ENCODE results near the gene GRIA4. TPM values are rescaled to one million over a fixed set of nuclear protein-coding genes. Genes with fewer than 3 reads are reported as not detected.
A peak's percentile ranks its signal among the peaks of the same experiment; 100 is the strongest.

GRIA4 gene
- total and polyA plus RNA-seq, 4 donors: 49.0 to 206 (median 104) TPM

GRCh38 chr11:105789579-105790420, 179.9 kb downstream of the GRIA4 start:
- H3K4me1 ChIP-seq (ENCODE audit: control insufficient read depth, insufficient read depth, low read length): no peaks in the 10 kb centered on the region
- peak in 1 of 6 donors; percentile 56 for DNase-seq (ENCODE audit: low read depth in 4 of 6, low spot score in 6 of 6)
- WGBS (ENCODE audit: insufficient coverage): 44% methylated on average over 1 of the region's 1 CpG

GRCh38 chr11:105790840-105791239, 181.0 kb downstream of the GRIA4 start:
- 29% methylated on average over 1 of the region's 3 CpGs for WGBS (ENCODE audit: insufficient coverage)
- no peak for DNase-seq (ENCODE audit: low read depth in 4 of 6, low spot score in 6 of 6)
- Histone ChIP-seq H3K27ac (ENCODE audit: low read depth, low read length) (no peak overlapping the region), H3K27me3 (ENCODE audit: control insufficient read depth, insufficient read depth, low read length) (no peaks in the 10 kb centered on the region), H3K4me1 (ENCODE audit: control insufficient read depth, insufficient read depth, low read length) (no peaks in the 10 kb centered on the region), H3K36me3 (ENCODE audit: control insufficient read depth, insufficient read depth, low read length) (no peaks in the 10 kb centered on the region), H3K4me3 (ENCODE audit: low read depth, low read length) (no peak overlapping the region), H3K9me3 (ENCODE audit: control insufficient read depth, insufficient read depth, low read length) (no peaks in the 10 kb centered on the region)

More at GRCh38 chr11:105789579-105790420, 179.9 kb downstream of the GRIA4 start:
- no peaks in the 10 kb centered on the region for H3K9me3 ChIP-seq (ENCODE audit: control insufficient read depth, insufficient read depth, low read length)
- no peak overlapping the region for H3K4me3 ChIP-seq (ENCODE audit: low read depth, low read length)
- no peaks in the 10 kb centered on the region for H3K36me3 ChIP-seq (ENCODE audit: control insufficient read depth, insufficient read depth, low read length)
- H3K27ac ChIP-seq (ENCODE audit: low read depth, low read length): no peak overlapping the region
- no peaks in the 10 kb centered on the region for H3K27me3 ChIP-seq (ENCODE audit: control insufficient read depth, insufficient read depth, low read length)

DNA sequence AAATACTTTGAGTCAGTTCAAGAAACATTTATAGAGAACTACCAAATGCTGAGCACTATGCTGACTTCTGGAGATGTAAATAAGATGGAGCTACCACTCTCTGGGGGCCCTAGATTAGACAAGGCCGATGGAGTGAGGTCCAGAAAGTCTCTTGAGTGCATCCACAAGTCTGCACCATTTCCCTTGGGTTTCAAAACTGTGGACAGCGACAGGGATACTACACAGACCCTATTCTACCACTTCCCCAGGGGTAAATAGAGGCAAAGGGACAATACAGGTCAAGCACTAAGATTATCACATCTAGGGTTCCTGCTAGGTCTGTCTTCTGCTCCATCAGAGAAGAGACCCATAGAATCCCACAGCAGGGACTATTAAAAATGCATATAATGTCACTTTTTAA, 183.2 kb downstream of the GRIA4 start:
- 100% methylated on average over 1 of the region's 2 CpGs for WGBS (ENCODE audit: insufficient coverage)
- no peak overlapping the region for H3K4me3 ChIP-seq (ENCODE audit: low read depth, low read length)
- no peaks in the 10 kb centered on the region for H3K36me3 ChIP-seq (ENCODE audit: control insufficient read depth, insufficient read depth, low read length)
- DNase-seq (ENCODE audit: low read depth in 4 of 6, low spot score in 6 of 6): no peak
- no peaks in the 10 kb centered on the region for H3K27me3 ChIP-seq (ENCODE audit: control insufficient read depth, insufficient read depth, low read length)
- no peaks in the 10 kb centered on the region for H3K9me3 ChIP-seq (ENCODE audit: control insufficient read depth, insufficient read depth, low read length)
- H3K4me1 ChIP-seq (ENCODE audit: control insufficient read depth, insufficient read depth, low read length): no peaks in the 10 kb centered on the region
- no peak overlapping the region for H3K27ac ChIP-seq (ENCODE audit: low read depth, low read length)

DNA sequence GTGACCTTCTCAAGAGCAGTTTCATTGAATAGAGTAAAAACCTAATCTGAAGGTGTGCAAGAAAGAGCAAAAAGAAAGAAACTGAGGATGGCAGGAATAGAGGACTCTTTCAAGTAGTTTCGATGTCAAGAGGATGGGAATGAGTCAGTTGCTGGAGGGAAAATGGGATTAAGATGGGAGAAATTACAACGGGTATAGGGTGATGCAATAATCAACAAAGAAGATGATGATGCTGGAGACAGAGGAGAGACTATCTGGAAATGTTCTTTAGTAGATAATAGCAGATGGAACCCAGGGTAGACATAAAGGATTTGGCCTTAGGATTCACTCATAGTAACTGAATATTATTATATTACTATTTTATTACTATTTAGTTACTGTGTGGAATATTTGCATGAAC, 189.4 kb downstream of the GRIA4 start:
- H3K27ac ChIP-seq (ENCODE audit: low read depth, low read length): no peak overlapping the region
- H3K27me3 ChIP-seq (ENCODE audit: control insufficient read depth, insufficient read depth, low read length): no peaks in the 10 kb centered on the region
- WGBS (ENCODE audit: insufficient coverage): 92% methylated on average over 2 of the region's 2 CpGs
- H3K4me1 ChIP-seq (ENCODE audit: control insufficient read depth, insufficient read depth, low read length): no peaks in the 10 kb centered on the region
- no peaks in the 10 kb centered on the region for H3K9me3 ChIP-seq (ENCODE audit: control insufficient read depth, insufficient read depth, low read length)
- H3K4me3 ChIP-seq (ENCODE audit: low read depth, low read length): no peak overlapping the region
- no peaks in the 10 kb centered on the region for H3K36me3 ChIP-seq (ENCODE audit: control insufficient read depth, insufficient read depth, low read length)
- DNase-seq (ENCODE audit: low read depth in 4 of 6, low spot score in 6 of 6): no peak

GRCh38 chr11:105799728-105800462, 190.0 kb downstream of the GRIA4 start:
- no peak overlapping the region for H3K27ac ChIP-seq (ENCODE audit: low read depth, low read length)
- no peak overlapping the region for H3K4me3 ChIP-seq (ENCODE audit: low read depth, low read length)
- DNase-seq (ENCODE audit: low read depth in 4 of 6, low spot score in 6 of 6): no peak
- WGBS (ENCODE audit: insufficient coverage): 50% methylated on average over 1 of the region's 2 CpGs
- H3K36me3 ChIP-seq (ENCODE audit: control insufficient read depth, insufficient read depth, low read length): no peaks in the 10 kb centered on the region
- no peaks in the 10 kb centered on the region for H3K4me1 ChIP-seq (ENCODE audit: control insufficient read depth, insufficient read depth, low read length)
- no peaks in the 10 kb centered on the region for H3K27me3 ChIP-seq (ENCODE audit: control insufficient read depth, insufficient read depth, low read length)
- no peaks in the 10 kb centered on the region for H3K9me3 ChIP-seq (ENCODE audit: control insufficient read depth, insufficient read depth, low read length)

GRCh38 chr11:105802390-105802789, 192.5 kb downstream of the GRIA4 start:
- Histone ChIP-seq H3K36me3 (ENCODE audit: control insufficient read depth, insufficient read depth, low read length) (no peaks in the 10 kb centered on the region), H3K27ac (ENCODE audit: low read depth, low read length) (no peak overlapping the region), H3K4me1 (ENCODE audit: control insufficient read depth, insufficient read depth, low read length) (no peaks in the 10 kb centered on the region), H3K9me3 (ENCODE audit: control insufficient read depth, insufficient read depth, low read length) (no peaks in the 10 kb centered on the region), H3K27me3 (ENCODE audit: control insufficient read depth, insufficient read depth, low read length) (no peaks in the 10 kb centered on the region), H3K4me3 (ENCODE audit: low read depth, low read length) (no peak overlapping the region)
- DNase-seq (ENCODE audit: low read depth in 4 of 6, low spot score in 6 of 6): no peak

GRCh38 chr11:105811242-105811641, 201.4 kb downstream of the GRIA4 start:
- no peak for DNase-seq (ENCODE audit: low read depth in 4 of 6, low spot score in 6 of 6)
- H3K9me3 ChIP-seq (ENCODE audit: control insufficient read depth, insufficient read depth, low read length): no peaks in the 10 kb centered on the region
- H3K4me3 ChIP-seq (ENCODE audit: low read depth, low read length): no peak overlapping the region
- H3K27me3 ChIP-seq (ENCODE audit: control insufficient read depth, insufficient read depth, low read length): no peaks in the 10 kb centered on the region
- 86% methylated on average over 3 of the region's 5 CpGs for WGBS (ENCODE audit: insufficient coverage)
- no peak overlapping the region for H3K27ac ChIP-seq (ENCODE audit: low read depth, low read length)
- no peaks in the 10 kb centered on the region for H3K4me1 ChIP-seq (ENCODE audit: control insufficient read depth, insufficient read depth, low read length)
- no peaks in the 10 kb centered on the region for H3K36me3 ChIP-seq (ENCODE audit: control insufficient read depth, insufficient read depth, low read length)

- Histone ChIP-seq H3K36me3 (ENCODE audit: control insufficient read depth, insufficient read depth, low read length) (no peaks in the 10 kb centered on the region), H3K27me3 (ENCODE audit: control insufficient read depth, insufficient read depth, low read length) (no peaks in the 10 kb centered on the region), H3K27ac (ENCODE audit: low read depth, low read length) (no peak overlapping the region), H3K4me3 (ENCODE audit: low read depth, low read length) (no peak overlapping the region), H3K9me3 (ENCODE audit: control insufficient read depth, insufficient read depth, low read length) (peaks cover 1% of the 10 kb centered on the region), H3K4me1 (ENCODE audit: control insufficient read depth, insufficient read depth, low read length) (no peaks in the 10 kb centered on the region)
- DNase-seq (ENCODE audit: low read depth in 4 of 6, low spot score in 6 of 6): no peak
- 35% methylated on average over 2 of the region's 4 CpGs for WGBS (ENCODE audit: insufficient coverage)
These were observed 211.5 kb downstream of the GRIA4 start for GRCh38 chr11:105821372-105821771.

DNA sequence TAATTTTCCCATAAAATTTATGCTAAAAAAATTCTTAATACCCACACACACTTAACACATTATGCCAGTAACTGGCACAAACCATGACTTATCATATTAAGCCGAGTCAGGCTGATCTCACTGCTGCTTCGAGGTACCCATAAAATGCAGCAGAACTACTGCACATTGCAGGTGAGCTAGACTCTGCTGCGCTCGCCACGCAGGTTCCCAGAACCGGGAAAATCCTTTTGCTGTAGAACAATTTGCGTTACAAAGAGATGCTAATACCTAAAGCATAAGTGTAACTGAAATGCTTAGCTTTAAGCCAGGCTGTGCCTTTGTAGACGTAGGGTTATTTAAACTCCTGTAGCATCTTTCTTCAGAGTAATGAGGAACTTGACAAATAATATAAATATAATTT, 211.9 kb downstream of the GRIA4 start:
- no peak overlapping the region for H3K27ac ChIP-seq (ENCODE audit: low read depth, low read length)
- H3K9me3 ChIP-seq (ENCODE audit: control insufficient read depth, insufficient read depth, low read length): peaks cover 1% of the 10 kb centered on the region
- no peak overlapping the region for H3K4me3 ChIP-seq (ENCODE audit: low read depth, low read length)
- no peaks in the 10 kb centered on the region for H3K36me3 ChIP-seq (ENCODE audit: control insufficient read depth, insufficient read depth, low read length)
- 71% methylated on average over 2 of the region's 8 CpGs for WGBS (ENCODE audit: insufficient coverage)
- DNase-seq (ENCODE audit: low read depth in 4 of 6, low spot score in 6 of 6): no peak
- no peaks in the 10 kb centered on the region for H3K4me1 ChIP-seq (ENCODE audit: control insufficient read depth, insufficient read depth, low read length)
- H3K27me3 ChIP-seq (ENCODE audit: control insufficient read depth, insufficient read depth, low read length): no peaks in the 10 kb centered on the region

Measured in spinal cord (tissue), 10 donors.